MM.1S (cell line): Measurements from ENCODE around the gene IDI2.
A peak's percentile ranks its signal among the peaks of the same experiment; 100 is the strongest.
"Not testable (repeated sequence)": the region's sequence is repeated elsewhere in the genome, so short reads cannot be mapped to it uniquely, and the experiment has no call there.

Source experiments
- DNase-seq: peaks from one replicate; pipeline ENCODE4 v3.0.0-alpha.2; 2015
- H2AFZ ChIP-seq: fragments of 300-600 bp; sonication (generic); 2 replicates; pipeline ENCODE4 v1.6.0; 2016; ENCODE audit warnings: antibody characterized with exemption, low read length
- H3F3A ChIP-seq: fragments of 300-600 bp; sonication (generic); 2 replicates; pipeline ENCODE4 v1.6.1; 2016; ENCODE audit warnings: mild to moderate bottlenecking, antibody characterized with exemption, low read length, moderate library complexity, mixed read lengths; ENCODE audit not compliant: insufficient read depth
- H3K27ac ChIP-seq: fragments of 300-600 bp; sonication (generic); 2 replicates; pipeline ENCODE4 v1.5.1; 2016; ENCODE audit warnings: mild to moderate bottlenecking, low read length
- H3K27me3 ChIP-seq: fragments of 300-600 bp; sonication (generic); replicated peaks from 2 replicates; pipeline ENCODE4 v1.6.0; 2016; ENCODE audit warnings: low read length; ENCODE audit not compliant: insufficient read depth
- H3K36me3 ChIP-seq: fragments of 300-600 bp; sonication (generic); replicated peaks from 2 replicates; pipeline ENCODE4 v1.6.1; 2016; ENCODE audit warnings: mild to moderate bottlenecking, low read length, mixed read lengths; ENCODE audit not compliant: insufficient read depth
- H3K4me1 ChIP-seq: fragments of 300-600 bp; sonication (generic); 2 replicates; pipeline ENCODE4 v1.6.1; 2016; ENCODE audit warnings: low read length, mixed read lengths
- H3K4me2 ChIP-seq: fragments of 300-600 bp; sonication (generic); 2 replicates; pipeline ENCODE4 v1.6.0; 2016; ENCODE audit warnings: low read depth, low read length
- H3K4me3 ChIP-seq: fragments of 300-600 bp; sonication (generic); 2 replicates; pipeline ENCODE4 v1.5.1; 2016; ENCODE audit warnings: low read length, mixed read lengths
- H3K79me2 ChIP-seq: fragments of 300-600 bp; sonication (generic); 2 replicates; pipeline ENCODE4 v1.6.1; 2016; ENCODE audit warnings: mixed run types, low read length, mixed read lengths
- H3K9ac ChIP-seq: fragments of 300-600 bp; sonication (generic); 2 replicates; pipeline ENCODE4 v1.6.1; 2016; ENCODE audit warnings: low read length, mixed read lengths
- H3K9me2 ChIP-seq: fragments of 300-600 bp; sonication (generic); replicated peaks from 2 replicates; pipeline ENCODE4 v1.6.1; 2016; ENCODE audit warnings: mild to moderate bottlenecking, low read length, mixed read lengths; ENCODE audit not compliant: insufficient read depth
- H3K9me3 ChIP-seq: fragments of 300-600 bp; sonication (generic); replicated peaks from 2 replicates; pipeline ENCODE4 v1.6.1; 2016; ENCODE audit warnings: mild to moderate bottlenecking, low read length, mixed read lengths; ENCODE audit not compliant: insufficient read depth
- H4K20me1 ChIP-seq: fragments of 300-600 bp; sonication (generic); 2 replicates; pipeline ENCODE4 v1.6.1; 2016; ENCODE audit warnings: mild to moderate bottlenecking, low read length, moderate library complexity, mixed read lengths; ENCODE audit not compliant: insufficient read depth
- EZH2 ChIP-seq: fragments of 300-600 bp; sonication (generic); optimal IDR thresholded peaks from 2 replicates; pipeline ENCODE3; 2017; ENCODE audit warnings: low read depth, mild to moderate bottlenecking, antibody characterized with exemption, low read length, mixed read lengths
- EZH2phosphoT487 ChIP-seq: fragments of 300-600 bp; sonication (generic); IDR thresholded peaks from 2 replicates; pipeline ENCODE4 v1.6.1; 2018; ENCODE audit warnings: antibody characterized with exemption, low read length
- TF ChIP-seq, protein P1 (sequence below): fragments of 300-600 bp; sonication (generic); IDR thresholded peaks from 2 replicates; pipeline ENCODE4 v1.5.1; 2016; ENCODE audit warnings: antibody characterized with exemption, low read length, mixed read lengths

IDI2 gene

DNA sequence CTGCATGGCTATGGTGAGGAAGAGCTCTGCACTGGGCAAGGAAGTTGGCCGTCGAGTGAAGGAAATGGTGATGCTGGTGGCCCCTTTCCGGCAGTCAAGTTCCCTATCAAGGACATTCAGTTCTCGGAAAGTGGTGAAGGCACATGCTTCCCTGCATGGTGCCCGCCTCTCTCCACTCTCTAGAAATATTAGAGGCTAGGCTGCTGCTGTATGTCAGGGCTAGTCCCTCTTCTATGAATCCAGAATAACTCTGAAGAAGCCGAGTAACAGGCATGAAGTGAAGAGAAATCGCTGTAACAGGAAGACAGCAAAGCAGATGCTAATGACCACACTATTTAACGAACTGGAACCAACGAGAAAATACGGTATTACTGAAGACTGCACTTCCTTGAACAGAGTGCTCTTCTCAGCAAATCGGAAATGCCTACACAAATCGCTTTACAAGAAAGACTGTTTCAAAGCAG, 17.9 kb upstream of the IDI2 start:
- Histone ChIP-seq H3K9me2 (no peaks in the 10 kb centered on the region), H2AFZ (no peak overlapping the region), H3K27me3 (no peaks in the 10 kb centered on the region), H3K4me1 (0 out of 2 replicates have a peak, but pooled peaks cover 29% of the 10 kb centered on the region), H3K9me3 (no peaks in the 10 kb centered on the region), H3K79me2 (peaks cover 53% of the 10 kb centered on the region), H3K36me3 (peaks cover 19% of the 10 kb centered on the region), H3K4me2 (peak overlapping the region; percentile 24), H3K27ac (peak overlapping the region; percentile 52), H3F3A (peaks cover 22% of the 10 kb centered on the region), H3K9ac (peak overlapping the region; percentile 17; the same call in 1 of the 2 replicates), H4K20me1 (no peaks in the 10 kb centered on the region), H3K4me3 (peak overlapping the region; percentile 16)
- TF ChIP-seq, protein P1, sequence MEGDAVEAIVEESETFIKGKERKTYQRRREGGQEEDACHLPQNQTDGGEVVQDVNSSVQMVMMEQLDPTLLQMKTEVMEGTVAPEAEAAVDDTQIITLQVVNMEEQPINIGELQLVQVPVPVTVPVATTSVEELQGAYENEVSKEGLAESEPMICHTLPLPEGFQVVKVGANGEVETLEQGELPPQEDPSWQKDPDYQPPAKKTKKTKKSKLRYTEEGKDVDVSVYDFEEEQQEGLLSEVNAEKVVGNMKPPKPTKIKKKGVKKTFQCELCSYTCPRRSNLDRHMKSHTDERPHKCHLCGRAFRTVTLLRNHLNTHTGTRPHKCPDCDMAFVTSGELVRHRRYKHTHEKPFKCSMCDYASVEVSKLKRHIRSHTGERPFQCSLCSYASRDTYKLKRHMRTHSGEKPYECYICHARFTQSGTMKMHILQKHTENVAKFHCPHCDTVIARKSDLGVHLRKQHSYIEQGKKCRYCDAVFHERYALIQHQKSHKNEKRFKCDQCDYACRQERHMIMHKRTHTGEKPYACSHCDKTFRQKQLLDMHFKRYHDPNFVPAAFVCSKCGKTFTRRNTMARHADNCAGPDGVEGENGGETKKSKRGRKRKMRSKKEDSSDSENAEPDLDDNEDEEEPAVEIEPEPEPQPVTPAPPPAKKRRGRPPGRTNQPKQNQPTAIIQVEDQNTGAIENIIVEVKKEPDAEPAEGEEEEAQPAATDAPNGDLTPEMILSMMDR, result no peak
- no peak for TF ChIP-seq EZH2
- no peak for TF ChIP-seq EZH2phosphoT487
- DNase-seq, result peak; percentile 80

DNA sequence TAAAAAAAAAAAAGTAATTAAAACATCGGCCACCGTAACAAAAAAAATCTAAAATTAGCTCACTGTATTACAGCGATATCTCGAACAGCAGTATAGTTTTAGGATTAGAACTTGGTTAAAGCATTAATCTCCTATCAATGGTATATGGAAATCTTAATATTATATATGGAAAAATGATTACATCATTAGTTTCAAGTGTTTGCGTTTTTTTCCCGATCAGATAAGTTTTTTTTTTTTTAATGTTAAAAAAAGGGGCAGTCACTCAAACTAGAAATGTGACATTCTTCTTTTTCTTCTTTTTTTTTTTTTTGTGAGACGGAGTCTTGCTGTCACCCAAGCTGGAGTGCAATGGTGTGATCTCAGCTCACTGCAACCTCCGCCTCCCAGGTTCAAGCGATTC, 15.9 kb upstream of the IDI2 start:
- Histone ChIP-seq H3F3A (peaks cover 23% of the 10 kb centered on the region), H3K27ac (no peak overlapping the region), H3K36me3 (peaks cover 19% of the 10 kb centered on the region), H3K4me3 (no peak overlapping the region), H3K9ac (no peak overlapping the region), H2AFZ (no peak overlapping the region), H3K4me2 (no peak overlapping the region), H4K20me1 (no peaks in the 10 kb centered on the region), H3K9me3 (no peaks in the 10 kb centered on the region), H3K4me1 (0 out of 2 replicates have a peak, but pooled peaks cover 25% of the 10 kb centered on the region), H3K79me2 (peaks cover 40% of the 10 kb centered on the region), H3K9me2 (no peaks in the 10 kb centered on the region), H3K27me3 (no peaks in the 10 kb centered on the region)
- no peak for DNase-seq
- TF ChIP-seq, protein P1, result no peak
- no peak for TF ChIP-seq EZH2
- no peak for TF ChIP-seq EZH2phosphoT487

DNA sequence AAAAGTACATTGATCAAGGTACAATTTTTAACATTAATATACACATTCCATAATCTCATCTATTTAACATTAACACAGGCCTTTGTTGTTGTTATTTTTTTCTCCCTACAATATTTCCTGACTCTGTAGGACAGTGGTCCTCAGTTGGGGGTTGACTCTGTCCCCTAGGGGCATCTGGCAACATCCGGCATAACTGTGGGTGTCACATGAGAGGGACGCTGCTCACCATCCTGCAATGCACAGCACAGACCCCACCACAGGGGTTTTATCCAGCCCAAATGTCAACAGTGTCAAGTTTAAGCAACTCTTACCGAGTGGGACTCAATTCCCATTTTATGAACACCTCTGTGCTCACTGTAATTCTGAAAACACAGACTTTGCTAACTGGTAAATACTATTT, 14.5 kb upstream of the IDI2 start:
- Histone ChIP-seq H3K9ac (no peak overlapping the region), H3K79me2 (peaks cover 27% of the 10 kb centered on the region), H3K9me2 (no peaks in the 10 kb centered on the region), H3K4me1 (0 out of 2 replicates have a peak, but pooled peaks cover 13% of the 10 kb centered on the region), H4K20me1 (no peaks in the 10 kb centered on the region), H3K4me2 (no peak overlapping the region), H2AFZ (no peak overlapping the region), H3K27me3 (no peaks in the 10 kb centered on the region), H3K4me3 (no peak overlapping the region), H3F3A (peaks cover 23% of the 10 kb centered on the region), H3K27ac (no peak overlapping the region), H3K36me3 (peaks cover 19% of the 10 kb centered on the region), H3K9me3 (no peaks in the 10 kb centered on the region)
- TF ChIP-seq, protein P1, result no peak
- TF ChIP-seq EZH2phosphoT487 (no peak), EZH2 (no peak)
- no peak for DNase-seq

DNA sequence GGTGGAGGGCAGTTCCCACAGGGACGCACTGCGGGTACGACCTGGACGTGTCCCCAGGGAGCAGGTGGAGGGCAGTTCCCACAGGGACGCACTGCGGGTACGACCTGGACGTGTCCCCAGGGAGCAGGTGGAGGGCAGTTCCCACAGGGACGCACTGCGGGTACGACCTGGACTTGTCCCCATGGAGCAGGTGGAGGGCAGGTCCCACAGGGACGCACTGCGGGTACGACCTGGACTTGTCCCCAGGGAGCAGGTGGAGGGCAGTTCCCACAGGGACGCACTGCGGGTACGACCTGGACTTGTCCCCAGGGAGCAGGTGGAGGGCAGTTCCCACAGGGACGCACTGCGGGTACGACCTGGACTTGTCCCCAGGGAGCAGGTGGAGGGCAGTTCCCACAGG, 13.1 kb upstream of the IDI2 start:
- not testable (repeated sequence) for H3K9me3 ChIP-seq, H3K9ac ChIP-seq, H3K9me2 ChIP-seq, H3K27ac ChIP-seq, H3K4me2 ChIP-seq, H3K4me1 ChIP-seq, H3K4me3 ChIP-seq, H4K20me1 ChIP-seq, DNase-seq, H2AFZ ChIP-seq, H3K27me3 ChIP-seq
- peaks cover 19% of the 10 kb centered on the region for H3K36me3 ChIP-seq
- peaks cover 13% of the 10 kb centered on the region for H3K79me2 ChIP-seq
- H3F3A ChIP-seq, result peaks cover 14% of the 10 kb centered on the region
